Endodermal cell (in vitro differentiated cells): ENCODE results near the gene DNM2. TPM values are rescaled to one million over a fixed set of nuclear protein-coding genes. Genes with fewer than 3 reads are reported as not detected.

Experiments used
- DNase-seq: peaks from one replicate; pipeline ENCODE4 v3.0.0-alpha.2; 2017
- H3K27ac ChIP-seq: 2 replicates; pipeline ENCODE4 v1.5.1; 2013; ENCODE audit warnings: mild to moderate bottlenecking, low read depth, low read length, moderate library complexity
- H3K27me3 ChIP-seq: 2 replicates; pipeline ENCODE4 v1.6.1; 2013; ENCODE audit warnings: mild to moderate bottlenecking, low read length, moderate library complexity; ENCODE audit not compliant: insufficient read depth, control insufficient read depth, poor library complexity, severe bottlenecking
- H3K36me3 ChIP-seq: 2 replicates; pipeline ENCODE4 v1.7.0; 2013; ENCODE audit warnings: mild to moderate bottlenecking, low read length, moderate library complexity; ENCODE audit not compliant: control insufficient read depth, insufficient read depth
- H3K4me1 ChIP-seq: one replicate; pipeline ENCODE4 v1.7.0; 2013; ENCODE audit warnings: low read length; ENCODE audit not compliant: control insufficient read depth, insufficient read depth
- H3K4me3 ChIP-seq: 2 replicates; pipeline ENCODE4 v1.5.1; 2013; ENCODE audit warnings: mild to moderate bottlenecking, low read length, moderate library complexity
- H3K9ac ChIP-seq: 2 replicates; pipeline ENCODE4 v1.6.1; 2013; ENCODE audit warnings: mild to moderate bottlenecking, low read length, moderate library complexity; ENCODE audit not compliant: poor library complexity, severe bottlenecking; ENCODE audit errors: extremely low read depth
- H3K9me3 ChIP-seq: 2 replicates; pipeline ENCODE4 v1.6.1; 2013; ENCODE audit warnings: mild to moderate bottlenecking, low read length, moderate library complexity; ENCODE audit not compliant: control insufficient read depth
- H3K27ac Mint-ChIP-seq: 2 replicates; pipeline ENCODE4 v1.8.0; 2020; ENCODE audit warnings: mixed read lengths
- H3K27me3 Mint-ChIP-seq: 2 replicates; pipeline ENCODE4 v1.8.0; 2021; ENCODE audit warnings: mild to moderate bottlenecking, mixed read lengths; ENCODE audit not compliant: insufficient read depth
- H3K36me3 Mint-ChIP-seq: 2 replicates; pipeline ENCODE4 v1.8.0; 2020; ENCODE audit warnings: low read depth, mixed read lengths
- H3K4me1 Mint-ChIP-seq: 2 replicates; pipeline ENCODE4 v1.8.0; 2020; ENCODE audit warnings: mixed read lengths
- H3K4me3 Mint-ChIP-seq: 2 replicates; pipeline ENCODE4 v1.8.0; 2020; ENCODE audit warnings: mild to moderate bottlenecking, moderate library complexity, mixed read lengths
- H3K9me3 Mint-ChIP-seq: 2 replicates; pipeline ENCODE4 v1.8.0; 2020; ENCODE audit warnings: mild to moderate bottlenecking, mixed read lengths
- CTCF ChIP-seq: fragments of 200-600 bp; sonication (generic); conservative IDR thresholded peaks from 2 replicates; pipeline ENCODE4 v1.5.0; 2021; ENCODE audit warnings: antibody characterized with exemption, mild to moderate bottlenecking
- WGBS, 2 experiments: methylation state at CpG; one replicate each; pipeline versions ENCODE4 v1.1.5 to v1.1.7; 2013; ENCODE audit warnings: missing lambda C conversion rate in 2 of 2, mixed read lengths in 1 of 2; ENCODE audit not compliant: insufficient coverage in 1 of 2, insufficient read length in 1 of 2; 5-methylcytosine and 5-hydroxymethylcytosine counted together
- total RNA-seq, 2 donors: library from RNA; stranded (reverse); fragmentation: NEBNext Ultra II Directional in 1 of 2; extraction: Animal tissue kit (Norgen Biotek cat#: 25700) in 1 of 2; gene quantifications; 2 replicates in 1 of 2; 3 replicates in 1 of 2; pipeline ENCODE4 v1.2.1, GENCODE V29; 2021

The DNM2 gene
- total RNA-seq, 2 donors from 2014 or later, result 118 to 136 TPM

GRCh38 chr19:10832939-10833296 is 115.0 kb downstream of the DNM2 start:
- peaks cover 11% of the 10 kb centered on the region for H3K27me3 Mint-ChIP-seq
- Histone ChIP-seq H3K27me3 (no peaks in the 10 kb centered on the region), H3K4me1 (no peaks in the 10 kb centered on the region), H3K9ac (no peak overlapping the region), H3K36me3 (peaks cover 26% of the 10 kb centered on the region), H3K27ac (no peak overlapping the region), H3K9me3 (peaks cover 6% of the 10 kb centered on the region), H3K4me3 (no peak overlapping the region)
- 95 to 96% methylated on average over 12 to 20 of the region's 20 CpGs for WGBS, 2 experiments
- no peaks in the 10 kb centered on the region for H3K4me1 Mint-ChIP-seq
- peak overlapping the region; percentile 48 for H3K27ac Mint-ChIP-seq
- no peak overlapping the region for H3K4me3 Mint-ChIP-seq
- H3K36me3 Mint-ChIP-seq, result peaks cover 14% of the 10 kb centered on the region
- peaks cover 12% of the 10 kb centered on the region for H3K9me3 Mint-ChIP-seq
- DNase-seq, result no peak
- no peak for TF ChIP-seq CTCF

- Histone ChIP-seq H3K4me3 (peak overlapping the region; percentile 73), H3K27me3 (no peaks in the 10 kb centered on the region), H3K27ac (peak overlapping the region; percentile 2), H3K4me1 (no peaks in the 10 kb centered on the region), H3K36me3 (peaks cover 19% of the 10 kb centered on the region), H3K9ac (no peak overlapping the region), H3K9me3 (peaks cover 6% of the 10 kb centered on the region)
- Mint-ChIP-seq H3K27me3 (peaks cover 20% of the 10 kb centered on the region), H3K27ac (peak overlapping the region; percentile 100), H3K4me3 (peak overlapping the region; percentile 83), H3K4me1 (no peaks in the 10 kb centered on the region), H3K9me3 (peaks cover 20% of the 10 kb centered on the region), H3K36me3 (peaks cover 14% of the 10 kb centered on the region)
- no peak for TF ChIP-seq CTCF
- 64 to 82% methylated on average over 22 to 32 of the region's 32 CpGs for WGBS, 2 experiments
- DNase-seq, result no peak
Observed at GRCh38 chr19:10835089-10835753, 117.3 kb downstream of the DNM2 start.

GRCh38 chr19:10835754-10836478 is 118.0 kb downstream of the DNM2 start, which contains the start of gene TMED1:
TSS of gene TMED1 (minus strand) at chr19:10836212. CDS start at chr19:10836191, 21 bp downstream.
- peak within 1 kb of the TSS; percentile 99 for H3K27ac ChIP-seq
- H3K4me1 ChIP-seq, result no peaks in the 10 kb centered on the region
- DNase-seq, result peak; percentile 100
- Mint-ChIP-seq H3K27me3 (peaks cover 22% of the 10 kb centered on the region), H3K9me3 (peaks cover 20% of the 10 kb centered on the region), H3K36me3 (peaks cover 14% of the 10 kb centered on the region), H3K4me1 (no peaks in the 10 kb centered on the region), H3K4me3 (peak within 1 kb of the TSS; percentile 83), H3K27ac (peak within 1 kb of the TSS; percentile 100)
- H3K9ac ChIP-seq, result peak within 1 kb of the TSS; percentile 91
- TF ChIP-seq CTCF, result peak; percentile 44
- peaks cover 6% of the 10 kb centered on the region for H3K9me3 ChIP-seq
- 0% methylated on average over 17 to 50 of the region's 50 CpGs for WGBS, 2 experiments
- no peaks in the 10 kb centered on the region for H3K27me3 ChIP-seq
- H3K4me3 ChIP-seq, result peak within 1 kb of the TSS; percentile 84
- H3K36me3 ChIP-seq, result peaks cover 19% of the 10 kb centered on the region
